Pulmonary artery endothelial cell (primary cell): ENCODE results near the gene LARP4. TPM values are rescaled to one million over a fixed set of nuclear protein-coding genes. Genes with fewer than 3 reads are reported as not detected.
A peak's percentile ranks its signal among the peaks of the same experiment; 100 is the strongest.
"Not testable (repeated sequence)": the region's sequence is repeated elsewhere in the genome, so short reads cannot be mapped to it uniquely, and the experiment has no call there.

Experiments
- DNase-seq: peaks from one replicate; pipeline ENCODE4 v3.0.0-alpha.2; 2011; ENCODE audit warnings: low read depth, low spot score
- total RNA-seq: library from RNA; depleted of rRNA; stranded (reverse); fragments of >200 nt; gene quantifications from 2 replicates; pipeline ENCODE4 v1.2.3, GENCODE V29; 2014

Gene LARP4
- total RNA-seq, 1 donor from 2014 or later = 41.4 TPM

- DNase-seq = no peak
These were observed 514 bp upstream of the LARP4 start for GRCh38 chr12:50400104-50400637.

- DNase-seq = peak; percentile 26
These were observed 906 bp downstream of the LARP4 start for GRCh38 chr12:50401500-50402081.

GRCh38 chr12:50402264-50403000 lies 1.7 kb downstream of the LARP4 start:
- no peak for DNase-seq

GRCh38 chr12:50403001-50403440 lies 2.3 kb downstream of the LARP4 start:
- no peak for DNase-seq

GRCh38 chr12:50404307-50404706 lies 3.6 kb downstream of the LARP4 start:
- no peak for DNase-seq

GRCh38 chr12:50411051-50411660 lies 10.5 kb downstream of the LARP4 start:
- DNase-seq = no peak

- peak; percentile 24 for DNase-seq
These were observed 15.3 kb downstream of the LARP4 start for GRCh38 chr12:50415899-50416479.

- DNase-seq = no peak
These were observed 18.6 kb downstream of the LARP4 start for GRCh38 chr12:50419112-50419909.

GRCh38 chr12:50422855-50423254 lies 22.2 kb downstream of the LARP4 start:
- not testable (repeated sequence) for DNase-seq

GRCh38 chr12:50423342-50423741 lies 22.7 kb downstream of the LARP4 start:
- not testable (repeated sequence) for DNase-seq

- no peak for DNase-seq
These were observed 25.0 kb downstream of the LARP4 start for GRCh38 chr12:50425589-50426258.

- DNase-seq = not testable (repeated sequence)
These were observed 31.0 kb downstream of the LARP4 start for GRCh38 chr12:50431656-50432055.

- DNase-seq = no peak
These were observed 39.6 kb downstream of the LARP4 start for GRCh38 chr12:50440288-50440687.

- DNase-seq = no peak
These were observed 41.1 kb downstream of the LARP4 start for GRCh38 chr12:50441763-50442162.

GRCh38 chr12:50442178-50442908 lies 41.7 kb downstream of the LARP4 start:
- DNase-seq = no peak

GRCh38 chr12:50449671-50450070 lies 49.0 kb downstream of the LARP4 start:
- not testable (repeated sequence) for DNase-seq

- no peak for DNase-seq
These were observed 52.1 kb downstream of the LARP4 start for GRCh38 chr12:50452795-50453194.

- no peak for DNase-seq
These were observed 53.2 kb downstream of the LARP4 start for GRCh38 chr12:50453872-50454271.

- DNase-seq = no peak
These were observed 57.9 kb downstream of the LARP4 start for GRCh38 chr12:50458606-50459005.

- DNase-seq = no peak
These were observed 66.8 kb downstream of the LARP4 start for GRCh38 chr12:50467439-50467838.
